Muscle of arm (tissue), 12 donors: Measurements from ENCODE around the gene NPAS2. TPM values are rescaled to one million over a fixed set of nuclear protein-coding genes. Genes with fewer than 3 reads are reported as not detected.

ENCODE experiments used
- DNase-seq: peaks from one replicate; pipeline ENCODE4 v3.0.0-alpha.2; 2013
- polyA plus RNA-seq, 12 donors: library from polyadenylated mRNA; unstranded; fragments of 120-200 nt; gene quantifications; one replicate each; pipeline ENCODE4 v1.2.1, GENCODE V29; 2013; ENCODE audit not compliant: insufficient read length in 12 of 12

NPAS2 gene
- polyA plus RNA-seq, 12 donors: 8.8 to 24.4 (median 10.7) TPM; not detected in 1

GRCh38 chr2:100905132-100905805 lies 85.3 kb downstream of the NPAS2 start:
- no peak for DNase-seq

DNA sequence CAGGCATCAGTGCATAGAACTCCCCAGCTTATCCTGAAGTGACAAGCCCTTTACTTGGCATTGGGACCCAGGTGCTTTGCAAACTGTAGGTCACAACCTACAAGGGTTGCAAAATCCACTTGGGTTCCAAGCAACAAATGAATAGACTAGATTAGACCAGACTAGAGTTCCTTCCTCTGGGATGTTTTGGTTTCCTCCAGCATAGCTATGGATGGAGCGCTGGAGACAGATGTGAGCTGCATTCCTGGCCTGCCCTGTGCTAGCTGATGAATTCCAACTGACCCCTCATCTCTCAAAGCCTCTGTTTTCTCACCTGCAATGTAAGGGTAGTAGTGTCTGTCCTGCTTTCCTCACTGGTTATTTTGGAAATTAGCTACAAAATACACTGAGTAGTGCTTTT lies 86.2 kb downstream of the NPAS2 start:
- no peak for DNase-seq

DNA sequence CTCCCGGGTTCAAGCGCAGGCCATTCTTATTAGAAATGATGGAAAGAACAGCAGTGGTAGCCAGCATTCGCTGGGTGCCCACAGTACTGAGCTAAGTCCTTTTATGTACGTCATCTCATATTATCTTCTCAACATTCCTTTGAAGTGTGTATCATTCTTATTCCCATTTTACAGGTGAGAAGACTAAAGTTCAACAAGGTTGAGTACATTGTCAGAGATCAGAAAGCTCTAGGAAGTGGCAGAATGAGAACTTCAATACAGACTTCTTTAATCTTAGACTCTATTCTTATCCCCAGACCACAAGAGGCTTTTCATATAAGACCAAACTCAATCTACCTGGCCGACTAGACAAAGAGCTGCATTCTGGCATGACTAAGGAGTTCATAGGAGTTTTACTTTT lies 86.7 kb downstream of the NPAS2 start:
- DNase-seq: no peak

GRCh38 chr2:100907832-100908231 lies 87.9 kb downstream of the NPAS2 start:
- DNase-seq: no peak

- peak; percentile 37 for DNase-seq
These were observed 89.7 kb downstream of the NPAS2 start for GRCh38 chr2:100909534-100910081.

GRCh38 chr2:100910111-100910510 lies 90.2 kb downstream of the NPAS2 start:
- DNase-seq: no peak

- no peak for DNase-seq
These were observed 99.4 kb downstream of the NPAS2 start for GRCh38 chr2:100919316-100919715.

DNA sequence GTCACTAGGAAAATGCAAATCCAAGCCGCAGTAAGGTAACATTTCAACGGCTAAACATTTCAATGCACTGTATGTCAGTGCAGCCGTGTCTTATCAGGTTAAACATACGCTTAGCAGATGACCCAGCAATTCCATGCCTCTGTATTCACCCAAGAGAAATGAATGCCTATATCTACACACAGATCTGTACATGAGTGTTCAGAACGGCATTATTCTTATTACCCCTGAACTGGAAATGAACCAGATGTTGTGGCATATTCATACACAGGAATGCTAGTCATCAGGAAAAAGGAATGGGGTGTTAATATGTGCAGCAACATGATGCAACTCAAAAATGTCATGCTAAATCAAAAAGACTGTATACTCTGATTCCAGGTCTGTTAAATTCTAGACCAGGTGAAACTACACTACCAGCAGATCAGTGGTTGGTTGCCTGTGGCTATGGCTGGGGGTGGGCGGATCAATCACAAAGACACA lies 101.8 kb downstream of the NPAS2 start:
- DNase-seq: no peak

- no peak for DNase-seq
These were observed 103.6 kb downstream of the NPAS2 start for GRCh38 chr2:100923461-100924060.

GRCh38 chr2:100924122-100924519 lies 104.2 kb downstream of the NPAS2 start:
- DNase-seq: no peak

- DNase-seq: no peak
These were observed 104.8 kb downstream of the NPAS2 start for GRCh38 chr2:100924520-100925451.

GRCh38 chr2:100928235-100928634 lies 108.3 kb downstream of the NPAS2 start:
- DNase-seq: no peak

DNA sequence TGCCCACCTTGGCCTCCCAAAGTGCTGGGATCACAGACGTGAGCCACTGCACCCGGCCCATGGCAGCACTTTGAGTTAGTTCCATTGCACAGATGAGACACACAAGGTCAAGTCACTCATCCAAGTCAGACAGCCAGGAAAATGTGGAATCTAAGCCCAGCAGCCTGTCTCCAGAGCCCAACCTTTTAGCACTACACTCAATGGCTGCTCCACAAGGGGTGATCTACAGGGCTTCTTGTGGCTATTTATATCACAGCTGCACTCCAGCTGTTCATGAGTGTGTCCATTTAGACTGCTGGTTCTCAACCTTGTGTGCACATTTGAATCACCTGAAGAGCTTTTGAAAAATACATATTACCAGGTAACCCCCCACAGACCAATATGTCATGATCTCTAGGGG lies 109.2 kb downstream of the NPAS2 start:
- no peak for DNase-seq

GRCh38 chr2:100934504-100935371 lies 114.8 kb downstream of the NPAS2 start:
- no peak for DNase-seq

GRCh38 chr2:100935372-100935752 lies 115.4 kb downstream of the NPAS2 start:
- DNase-seq: no peak

GRCh38 chr2:100936070-100936741 lies 116.3 kb downstream of the NPAS2 start:
- no peak for DNase-seq

- DNase-seq: no peak
These were observed 117.1 kb downstream of the NPAS2 start for GRCh38 chr2:100936972-100937542.

- DNase-seq: no peak
These were observed 118.4 kb downstream of the NPAS2 start for GRCh38 chr2:100938031-100939026.

GRCh38 chr2:100939445-100939844 lies 119.5 kb downstream of the NPAS2 start:
- DNase-seq: no peak
